NCI-H2196 (cell line): Measurements from ENCODE around the gene NOX3.
"Not testable (repeated sequence)": the region's sequence is repeated elsewhere in the genome, so short reads cannot be mapped to it uniquely, and the experiment has no call there.

ENCODE experiments used
- DNase-seq: peaks from one replicate; lab custom pipeline; 2025; ENCODE audit not compliant: unreplicated experiment; lab: John Stamatoyannopoulos, UW

Gene NOX3

GRCh38 chr6:155470979-155471616, 15.5 kb upstream of the NOX3 start:
- not testable (repeated sequence) for DNase-seq

GRCh38 chr6:155468543-155468942, 12.9 kb upstream of the NOX3 start:
- DNase-seq, result not testable (repeated sequence)

- no peak for DNase-seq
These were observed 10.9 kb upstream of the NOX3 start for GRCh38 chr6:155466539-155466938.

- DNase-seq, result no peak
These were observed 5.9 kb upstream of the NOX3 start for GRCh38 chr6:155461556-155461955.

- no peak for DNase-seq
These were observed 1.2 kb downstream of the NOX3 start for GRCh38 chr6:155454471-155454870.

- DNase-seq, result no peak
These were observed 1.6 kb downstream of the NOX3 start for GRCh38 chr6:155454008-155454407.

- DNase-seq, result no peak
These were observed 3.1 kb downstream of the NOX3 start for GRCh38 chr6:155452576-155452975.

GRCh38 chr6:155451530-155451929, 4.1 kb downstream of the NOX3 start:
- not testable (repeated sequence) for DNase-seq

GRCh38 chr6:155450240-155450581, 5.4 kb downstream of the NOX3 start:
- no peak for DNase-seq

- no peak for DNase-seq
These were observed 6.0 kb downstream of the NOX3 start for GRCh38 chr6:155449450-155450239.

GRCh38 chr6:155448668-155449449, 6.8 kb downstream of the NOX3 start:
- DNase-seq, result no peak

- DNase-seq, result no peak
These were observed 7.7 kb downstream of the NOX3 start for GRCh38 chr6:155447949-155448348.

GRCh38 chr6:155444952-155445903, 10.4 kb downstream of the NOX3 start:
- DNase-seq, result no peak

GRCh38 chr6:155444120-155444917, 11.3 kb downstream of the NOX3 start:
- no peak for DNase-seq

- DNase-seq, result no peak
These were observed 12.5 kb downstream of the NOX3 start for GRCh38 chr6:155443168-155443567.

GRCh38 chr6:155442562-155442961, 13.1 kb downstream of the NOX3 start:
- DNase-seq, result no peak

- no peak for DNase-seq
These were observed 14.6 kb downstream of the NOX3 start for GRCh38 chr6:155441112-155441465.

- DNase-seq, result no peak
These were observed 15.1 kb downstream of the NOX3 start for GRCh38 chr6:155440398-155441111.

GRCh38 chr6:155439376-155439775, 16.3 kb downstream of the NOX3 start:
- DNase-seq, result no peak
